ENCODE results near the gene CTDP1.
"Not testable (repeated sequence)": the region's sequence is repeated elsewhere in the genome, so short reads cannot be mapped to it uniquely, and the experiment has no call there.

The CTDP1 gene

DNA sequence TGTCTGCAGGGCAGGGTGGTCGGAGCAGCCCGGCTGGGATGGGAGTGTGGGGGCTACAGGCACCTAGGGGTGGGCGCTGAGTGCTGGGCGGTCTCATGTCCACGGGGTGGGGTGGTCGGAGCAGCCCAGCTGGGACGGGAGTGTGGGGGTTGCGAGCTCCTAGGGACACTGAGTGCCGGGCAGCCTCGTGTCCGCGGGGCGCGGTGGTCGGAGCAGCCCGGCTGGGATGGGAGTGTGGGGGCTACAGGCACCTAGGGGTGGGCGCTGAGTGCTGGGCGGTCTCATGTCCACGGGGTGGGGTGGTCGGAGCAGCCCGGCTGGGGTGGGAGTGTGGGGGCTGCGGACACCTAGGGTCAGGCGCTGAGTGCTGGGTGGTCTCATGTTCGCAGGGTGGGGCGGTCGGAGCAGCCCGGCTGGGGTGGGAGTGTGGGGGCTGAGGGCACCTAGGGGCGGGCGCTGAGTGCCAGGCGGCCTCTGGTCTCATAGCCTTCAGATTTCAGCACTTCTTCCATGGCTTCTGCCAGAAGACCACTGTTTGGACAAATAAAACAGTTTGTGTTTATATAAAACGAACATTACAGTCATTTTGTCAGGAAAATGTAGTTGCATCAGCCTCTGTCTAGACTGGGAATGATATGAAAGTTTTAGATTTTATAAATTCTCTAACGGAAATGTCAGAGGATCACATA lies 14.7 kb downstream of the CTDP1 start:
- peaks cover 37% of the 10 kb centered on the region for H3K36me3 ChIP-seq (ENCODE audit: control insufficient read depth, insufficient read depth, low read length)
- H3K4me3 ChIP-seq (ENCODE audit: low read depth, low read length); H3K27me3 ChIP-seq (ENCODE audit: control insufficient read depth, insufficient read depth, low read length); H3K9me3 ChIP-seq (ENCODE audit: control insufficient read depth, insufficient read depth, low read depth, low read length); H3K9ac ChIP-seq (ENCODE audit: low read length); H3K27ac ChIP-seq (ENCODE audit: low read depth, low read length): not testable (repeated sequence)
- peaks cover 11% of the 10 kb centered on the region for H3K4me1 ChIP-seq (ENCODE audit: control insufficient read depth, insufficient read depth, low read length)

DNA sequence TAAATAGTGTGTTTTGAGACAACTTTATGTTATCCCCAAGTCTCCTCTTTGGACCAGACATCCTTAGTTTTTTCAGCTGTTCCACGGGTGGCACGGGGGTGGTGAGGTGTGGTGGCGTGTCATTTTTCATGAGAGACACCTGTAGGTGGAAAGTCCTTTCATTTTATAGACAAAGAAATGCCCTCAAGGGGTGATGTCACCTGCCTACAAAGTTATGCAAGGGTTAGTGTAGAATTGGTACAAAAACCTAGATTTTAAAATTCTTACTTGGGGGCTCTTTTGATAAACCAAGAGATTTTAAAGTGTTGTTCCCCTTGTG lies 15.3 kb downstream of the CTDP1 start:
- H3K9me3 ChIP-seq (ENCODE audit: control insufficient read depth, insufficient read depth, low read depth, low read length) = no peaks in the 10 kb centered on the region
- H3K9ac ChIP-seq (ENCODE audit: low read length) = no peak overlapping the region
- H3K4me3 ChIP-seq (ENCODE audit: low read depth, low read length) = no peak overlapping the region
- H3K27me3 ChIP-seq (ENCODE audit: control insufficient read depth, insufficient read depth, low read length) = no peaks in the 10 kb centered on the region
- H3K4me1 ChIP-seq (ENCODE audit: control insufficient read depth, insufficient read depth, low read length) = peaks cover 11% of the 10 kb centered on the region
- H3K27ac ChIP-seq (ENCODE audit: low read depth, low read length) = no peak overlapping the region
- peaks cover 42% of the 10 kb centered on the region for H3K36me3 ChIP-seq (ENCODE audit: control insufficient read depth, insufficient read depth, low read length)

DNA sequence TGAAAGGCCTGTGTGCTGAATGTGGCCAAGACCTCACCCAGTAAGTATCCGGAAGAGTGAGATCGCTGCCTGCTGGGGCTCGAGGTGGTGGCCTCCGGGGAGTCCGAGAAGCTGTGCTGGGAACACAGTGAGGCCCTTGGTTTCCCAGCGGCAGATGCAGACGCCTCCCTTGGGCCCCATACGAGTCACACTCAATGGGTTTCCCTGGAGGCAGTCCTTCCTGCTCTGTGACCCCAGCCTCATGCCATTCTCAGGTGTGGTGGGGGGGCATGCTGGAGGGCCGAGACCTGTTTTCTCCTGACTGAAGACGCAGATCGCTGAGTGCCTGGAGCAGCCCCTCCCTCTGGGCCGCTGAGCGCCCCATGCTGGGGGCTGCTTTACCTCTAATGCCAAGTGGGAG lies 15.7 kb downstream of the CTDP1 start:
- Histone ChIP-seq H3K27me3 (ENCODE audit: control insufficient read depth, insufficient read depth, low read length) (no peaks in the 10 kb centered on the region), H3K36me3 (ENCODE audit: control insufficient read depth, insufficient read depth, low read length) (peaks cover 46% of the 10 kb centered on the region)

DNA sequence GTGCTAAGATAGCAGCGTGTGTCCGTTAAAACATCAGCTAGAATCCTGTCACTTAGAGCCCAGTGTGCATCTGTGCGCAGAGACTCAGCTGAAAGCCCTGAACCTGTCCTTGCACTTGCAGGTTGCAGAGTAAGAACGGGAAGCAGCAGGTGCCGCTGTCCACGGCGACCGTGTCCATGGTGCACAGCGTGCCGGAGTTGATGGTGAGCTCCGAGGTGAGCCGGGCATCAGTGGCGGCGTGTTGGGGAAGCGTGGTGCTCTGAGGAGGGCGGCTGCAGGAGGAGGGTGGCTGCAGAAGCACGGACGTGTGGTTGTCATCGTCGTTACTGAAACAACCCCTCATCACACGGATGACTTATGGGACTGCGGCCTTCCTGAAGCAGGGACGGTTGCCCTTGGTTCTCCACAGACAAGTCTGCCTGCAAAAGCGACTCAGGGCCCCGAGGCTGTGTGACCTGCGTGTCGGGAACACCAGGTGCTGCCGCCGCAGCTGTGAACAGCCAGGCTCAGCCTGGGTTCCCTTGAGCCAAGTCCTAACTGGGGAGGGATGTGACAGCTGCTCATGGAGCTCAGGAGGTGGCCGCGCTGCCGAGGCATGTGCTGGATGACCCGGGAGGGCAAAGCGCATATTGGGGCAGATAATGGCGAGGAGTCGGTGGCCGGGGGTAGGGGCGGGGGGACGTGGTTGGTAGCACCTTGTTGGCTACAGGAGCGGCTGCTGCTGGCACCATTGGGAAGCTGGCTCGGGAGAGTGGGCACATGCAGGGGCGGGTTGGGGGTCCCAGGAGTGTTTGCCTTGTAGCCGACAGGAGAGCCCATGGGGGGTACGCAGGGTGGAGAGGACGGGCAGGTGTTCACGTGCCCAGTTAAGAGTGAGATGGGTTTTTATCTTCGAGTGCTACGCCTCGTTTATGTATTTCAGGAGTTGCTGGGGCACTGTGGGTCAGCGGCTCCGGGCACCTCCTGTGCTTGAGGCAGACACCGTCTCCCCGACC lies 16.6 kb downstream of the CTDP1 start:
- no peak overlapping the region for H3K4me3 ChIP-seq (ENCODE audit: low read depth, low read length)
- H3K27me3 ChIP-seq (ENCODE audit: control insufficient read depth, insufficient read depth, low read length) = no peaks in the 10 kb centered on the region
- H3K4me1 ChIP-seq (ENCODE audit: control insufficient read depth, insufficient read depth, low read length) = peaks cover 11% of the 10 kb centered on the region
- peaks cover 54% of the 10 kb centered on the region for H3K36me3 ChIP-seq (ENCODE audit: control insufficient read depth, insufficient read depth, low read length)
- H3K9me3 ChIP-seq (ENCODE audit: control insufficient read depth, insufficient read depth, low read depth, low read length) = no peaks in the 10 kb centered on the region
- no peak overlapping the region for H3K27ac ChIP-seq (ENCODE audit: low read depth, low read length)
- H3K9ac ChIP-seq (ENCODE audit: low read length) = no peak overlapping the region

More for the DNA sequence above, 15.7 kb downstream of the CTDP1 start:
- Histone ChIP-seq H3K9me3 (ENCODE audit: control insufficient read depth, insufficient read depth, low read depth, low read length) (no peaks in the 10 kb centered on the region), H3K9ac (ENCODE audit: low read length) (no peak overlapping the region), H3K4me3 (ENCODE audit: low read depth, low read length) (no peak overlapping the region), H3K27ac (ENCODE audit: low read depth, low read length) (no peak overlapping the region), H3K4me1 (ENCODE audit: control insufficient read depth, insufficient read depth, low read length) (peaks cover 11% of the 10 kb centered on the region)

DNA sequence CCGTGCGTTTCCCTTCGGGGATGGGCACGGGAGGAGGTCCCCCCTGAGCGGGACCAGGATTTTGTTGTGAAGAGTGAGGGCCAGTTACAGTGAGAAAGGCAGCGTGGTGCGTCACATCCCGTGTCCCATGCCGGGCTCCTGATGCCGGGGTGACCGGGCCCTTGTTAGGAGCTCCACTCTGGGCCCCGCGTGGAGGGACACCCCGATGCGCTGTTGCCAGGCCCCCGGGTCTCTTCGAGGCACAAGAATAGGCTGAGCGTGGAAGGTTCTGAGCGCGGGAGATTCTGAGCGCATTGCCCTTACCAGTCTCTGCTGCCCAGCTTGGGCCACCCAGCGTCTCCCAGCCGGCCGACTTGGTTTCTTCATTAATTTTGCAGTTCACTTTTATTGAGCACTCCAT lies 17.6 kb downstream of the CTDP1 start:
- Histone ChIP-seq H3K27ac (ENCODE audit: low read depth, low read length) (no peak overlapping the region), H3K4me3 (ENCODE audit: low read depth, low read length) (no peak overlapping the region), H3K4me1 (ENCODE audit: control insufficient read depth, insufficient read depth, low read length) (peaks cover 11% of the 10 kb centered on the region), H3K36me3 (ENCODE audit: control insufficient read depth, insufficient read depth, low read length) (peaks cover 60% of the 10 kb centered on the region), H3K9me3 (ENCODE audit: control insufficient read depth, insufficient read depth, low read depth, low read length) (no peaks in the 10 kb centered on the region), H3K9ac (ENCODE audit: low read length) (no peak overlapping the region), H3K27me3 (ENCODE audit: control insufficient read depth, insufficient read depth, low read length) (no peaks in the 10 kb centered on the region)

DNA sequence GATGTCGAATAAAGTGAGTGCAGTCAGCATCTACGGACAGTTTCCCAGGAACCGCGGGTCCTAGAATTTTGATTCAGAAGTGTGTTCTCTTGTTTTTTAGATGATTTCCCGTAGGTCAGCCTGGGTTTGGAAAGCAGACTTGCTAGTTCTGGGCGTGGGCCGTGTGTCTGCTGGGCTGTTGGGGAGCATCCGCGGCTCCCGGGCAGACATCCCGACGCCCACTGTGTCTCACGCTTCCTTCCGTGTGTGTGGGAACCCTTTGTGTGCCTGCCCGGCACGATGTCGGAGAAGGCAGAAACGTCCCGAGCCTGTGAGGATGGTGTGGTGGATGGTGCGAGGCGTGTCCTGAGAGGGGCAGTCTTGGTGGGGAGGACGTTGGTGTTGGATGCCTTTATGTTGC lies 18.4 kb downstream of the CTDP1 start:
- Histone ChIP-seq H3K4me1 (ENCODE audit: control insufficient read depth, insufficient read depth, low read length) (peaks cover 6% of the 10 kb centered on the region; the same call in 1 of the 2 replicates), H3K9ac (ENCODE audit: low read length) (no peak overlapping the region), H3K4me3 (ENCODE audit: low read depth, low read length) (no peak overlapping the region), H3K27me3 (ENCODE audit: control insufficient read depth, insufficient read depth, low read length) (no peaks in the 10 kb centered on the region), H3K27ac (ENCODE audit: low read depth, low read length) (no peak overlapping the region), H3K36me3 (ENCODE audit: control insufficient read depth, insufficient read depth, low read length) (peaks cover 60% of the 10 kb centered on the region), H3K9me3 (ENCODE audit: control insufficient read depth, insufficient read depth, low read depth, low read length) (no peaks in the 10 kb centered on the region)

DNA sequence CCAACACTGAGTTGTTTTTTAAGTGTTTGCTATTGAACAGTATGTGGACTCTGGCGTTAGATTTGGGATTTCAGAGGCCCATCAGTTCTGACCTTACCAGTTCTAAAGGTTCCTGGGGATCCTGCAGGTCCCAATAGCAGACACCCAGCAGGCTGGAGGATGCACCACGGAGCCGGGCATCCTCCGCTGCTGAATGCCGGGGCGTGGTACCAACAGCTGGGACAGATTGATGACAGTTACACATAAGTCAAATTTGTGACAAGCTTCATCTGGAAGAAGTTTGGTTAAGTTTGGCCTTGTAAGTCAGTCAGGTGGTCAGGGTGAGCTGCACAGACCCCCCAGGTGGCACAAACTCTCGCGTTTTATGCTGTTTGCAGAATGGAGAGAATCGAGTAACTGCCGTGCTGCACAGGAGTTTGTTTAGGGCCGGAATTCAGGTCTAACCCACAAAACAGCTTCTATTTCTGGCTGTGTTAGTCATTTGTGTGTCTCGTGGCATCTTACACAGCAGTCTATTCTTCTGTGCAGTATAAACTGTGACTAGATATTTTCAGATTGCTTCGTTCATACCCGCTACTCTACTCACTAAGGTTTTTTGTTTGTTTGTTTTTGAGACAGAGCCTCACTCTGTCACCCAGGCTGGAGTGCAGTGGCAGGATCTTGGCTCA lies 19.2 kb downstream of the CTDP1 start:
- Histone ChIP-seq H3K9me3 (ENCODE audit: control insufficient read depth, insufficient read depth, low read depth, low read length) (no peaks in the 10 kb centered on the region), H3K9ac (ENCODE audit: low read length) (no peak overlapping the region), H3K36me3 (ENCODE audit: control insufficient read depth, insufficient read depth, low read length) (peaks cover 66% of the 10 kb centered on the region), H3K27me3 (ENCODE audit: control insufficient read depth, insufficient read depth, low read length) (no peaks in the 10 kb centered on the region), H3K27ac (ENCODE audit: low read depth, low read length) (no peak overlapping the region), H3K4me1 (ENCODE audit: control insufficient read depth, insufficient read depth, low read length) (no peaks in the 10 kb centered on the region), H3K4me3 (ENCODE audit: low read depth, low read length) (no peak overlapping the region)

DNA sequence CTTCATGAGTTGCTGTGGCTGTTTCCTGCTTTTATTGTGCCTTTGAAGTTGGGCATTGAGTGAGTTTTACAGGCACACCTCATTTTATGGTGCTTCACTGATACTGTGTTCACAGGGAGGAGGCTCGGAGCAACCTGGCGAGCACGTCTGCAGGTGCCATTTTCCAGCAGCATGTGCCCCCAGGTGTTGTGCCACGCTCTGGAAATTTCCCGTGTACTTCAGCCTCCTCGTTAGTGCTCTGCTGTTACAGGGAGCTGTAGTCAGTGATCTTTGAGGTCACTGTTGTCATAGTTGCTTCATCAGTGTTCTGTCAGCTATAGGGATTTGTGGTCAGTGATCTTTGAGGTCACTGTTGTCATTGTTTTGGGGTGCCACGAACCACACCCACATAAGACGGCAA lies 20.1 kb downstream of the CTDP1 start:
- Histone ChIP-seq H3K36me3 (ENCODE audit: control insufficient read depth, insufficient read depth, low read length) (peaks cover 75% of the 10 kb centered on the region), H3K27me3 (ENCODE audit: control insufficient read depth, insufficient read depth, low read length) (no peaks in the 10 kb centered on the region), H3K9ac (ENCODE audit: low read length) (no peak overlapping the region), H3K9me3 (ENCODE audit: control insufficient read depth, insufficient read depth, low read depth, low read length) (no peaks in the 10 kb centered on the region), H3K27ac (ENCODE audit: low read depth, low read length) (no peak overlapping the region), H3K4me1 (ENCODE audit: control insufficient read depth, insufficient read depth, low read length) (no peaks in the 10 kb centered on the region), H3K4me3 (ENCODE audit: low read depth, low read length) (no peak overlapping the region)

DNA sequence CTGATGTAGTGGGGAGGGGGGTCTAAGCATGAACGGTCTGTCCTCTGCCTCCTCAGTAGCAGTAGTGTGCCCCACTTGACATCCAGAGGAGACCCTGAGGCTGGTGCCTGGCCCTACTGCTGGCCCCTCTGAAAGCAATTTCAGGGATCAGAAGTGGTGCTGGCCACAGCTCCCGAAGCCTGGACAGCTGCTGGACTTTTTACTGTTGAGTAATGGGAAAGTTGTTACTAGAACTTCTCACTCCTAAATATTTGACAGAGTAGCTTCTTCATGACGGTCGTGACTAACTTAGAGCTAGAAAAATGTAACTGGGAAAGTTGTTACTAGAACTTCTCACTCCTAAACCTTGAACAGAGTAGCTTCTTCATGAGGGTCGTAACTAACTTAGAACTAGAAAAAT lies 23.3 kb downstream of the CTDP1 start:
- no peaks in the 10 kb centered on the region for H3K9me3 ChIP-seq (ENCODE audit: control insufficient read depth, insufficient read depth, low read depth, low read length)
- no peak overlapping the region for H3K27ac ChIP-seq (ENCODE audit: low read depth, low read length)
- no peaks in the 10 kb centered on the region for H3K27me3 ChIP-seq (ENCODE audit: control insufficient read depth, insufficient read depth, low read length)
- no peak overlapping the region for H3K4me3 ChIP-seq (ENCODE audit: low read depth, low read length)
- H3K9ac ChIP-seq (ENCODE audit: low read length) = no peak overlapping the region
- peaks cover 80% of the 10 kb centered on the region for H3K36me3 ChIP-seq (ENCODE audit: control insufficient read depth, insufficient read depth, low read length)
- no peaks in the 10 kb centered on the region for H3K4me1 ChIP-seq (ENCODE audit: control insufficient read depth, insufficient read depth, low read length)

DNA sequence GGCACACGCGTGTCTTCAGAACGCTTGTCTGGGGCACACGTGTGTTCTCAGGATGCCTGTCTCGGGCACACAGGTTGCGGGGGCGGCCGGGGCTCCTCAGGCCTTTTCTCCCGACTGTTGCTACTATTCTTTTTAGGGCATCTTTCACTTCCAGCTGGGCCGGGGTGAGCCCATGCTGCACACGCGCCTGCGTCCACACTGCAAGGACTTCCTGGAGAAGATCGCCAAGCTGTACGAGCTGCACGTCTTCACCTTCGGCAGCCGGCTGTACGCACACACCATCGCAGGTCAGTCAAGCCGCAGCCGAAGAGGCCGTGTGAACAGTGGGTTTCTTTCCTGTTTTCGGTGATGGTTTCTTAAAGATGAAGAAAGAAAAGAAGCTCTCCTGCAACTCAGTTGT lies 25.0 kb downstream of the CTDP1 start:
- Histone ChIP-seq H3K4me3 (ENCODE audit: low read depth, low read length) (no peak overlapping the region), H3K36me3 (ENCODE audit: control insufficient read depth, insufficient read depth, low read length) (peaks cover 79% of the 10 kb centered on the region), H3K27ac (ENCODE audit: low read depth, low read length) (no peak overlapping the region), H3K27me3 (ENCODE audit: control insufficient read depth, insufficient read depth, low read length) (no peaks in the 10 kb centered on the region), H3K4me1 (ENCODE audit: control insufficient read depth, insufficient read depth, low read length) (no peaks in the 10 kb centered on the region), H3K9ac (ENCODE audit: low read length) (no peak overlapping the region), H3K9me3 (ENCODE audit: control insufficient read depth, insufficient read depth, low read depth, low read length) (no peaks in the 10 kb centered on the region)

DNA sequence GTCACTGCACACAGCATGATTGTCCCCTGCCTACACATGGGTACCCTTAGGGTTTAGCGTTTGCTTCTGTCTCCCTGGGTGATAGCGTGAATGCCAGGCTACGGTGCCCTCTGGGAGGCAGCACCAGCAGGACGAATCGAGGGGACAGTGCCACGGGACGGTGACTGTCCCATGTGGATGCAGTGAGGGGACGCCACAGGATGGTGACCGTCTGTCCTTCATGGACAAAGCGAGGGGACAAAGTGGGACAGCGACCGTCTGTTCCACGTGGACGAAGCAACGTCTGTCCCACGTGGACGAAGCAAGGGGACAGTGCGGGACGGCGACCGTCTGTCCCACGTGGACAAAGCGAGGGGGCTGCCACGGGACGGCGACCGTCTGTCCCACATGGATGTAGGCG lies 25.7 kb downstream of the CTDP1 start:
- Histone ChIP-seq H3K9ac (ENCODE audit: low read length) (no peak overlapping the region), H3K36me3 (ENCODE audit: control insufficient read depth, insufficient read depth, low read length) (peaks cover 78% of the 10 kb centered on the region), H3K4me3 (ENCODE audit: low read depth, low read length) (no peak overlapping the region)

More for the DNA sequence above, 25.7 kb downstream of the CTDP1 start:
- H3K27ac ChIP-seq (ENCODE audit: low read depth, low read length) = no peak overlapping the region
- H3K9me3 ChIP-seq (ENCODE audit: control insufficient read depth, insufficient read depth, low read depth, low read length) = no peaks in the 10 kb centered on the region
- H3K27me3 ChIP-seq (ENCODE audit: control insufficient read depth, insufficient read depth, low read length) = no peaks in the 10 kb centered on the region
- H3K4me1 ChIP-seq (ENCODE audit: control insufficient read depth, insufficient read depth, low read length) = no peaks in the 10 kb centered on the region

Measured in HUES6 (cell line).